CD14-positive monocyte (primary cell): ENCODE data around the gene HNF4A. TPM values are rescaled to one million over a fixed set of nuclear protein-coding genes. Genes with fewer than 3 reads are reported as not detected.

Source experiments
- DNase-seq, 3 donors: peaks; one replicate each; pipeline ENCODE4 v3.0.0-alpha.2; 2011 to 2022
- H2AFZ ChIP-seq: 2 replicates; pipeline ENCODE4 v1.6.0; 2012; ENCODE audit warnings: mild to moderate bottlenecking, low read depth, low read length, inconsistent platforms; ENCODE audit not compliant: insufficient read depth, poor library complexity, severe bottlenecking
- H3K27ac ChIP-seq, 2 donors: 1 replicate in 1 of 2; 2 replicates in 1 of 2; pipeline ENCODE4 v1.5.1; 2012 to 2013; ENCODE audit warnings: low read length in 2 of 2, control low read depth in 1 of 2, inconsistent platforms in 1 of 2, low read depth in 1 of 2, mild to moderate bottlenecking in 1 of 2
- H3K27me3 ChIP-seq, 2 donors: one replicate each; pipeline versions ENCODE4 v1.6.0 to v1.6.1; 2011 to 2013; ENCODE audit warnings: low read length in 2 of 2; ENCODE audit not compliant: control insufficient read depth in 2 of 2, insufficient read depth in 2 of 2
- H3K36me3 ChIP-seq, 2 donors: replicated peaks in 1 of 2; 1 replicate in 1 of 2; 2 replicates in 1 of 2; pipeline versions ENCODE4 v1.5.1 to v1.6.1; 2012 to 2013; ENCODE audit warnings: low read length in 2 of 2, control low read depth in 1 of 2, inconsistent platforms in 1 of 2, mild to moderate bottlenecking in 1 of 2; ENCODE audit not compliant: insufficient read depth in 2 of 2, control insufficient read depth in 1 of 2
- H3K4me1 ChIP-seq, 2 donors: 1 replicate in 1 of 2; 2 replicates in 1 of 2; pipeline versions ENCODE4 v1.5.1 to v1.6.1; 2012 to 2013; ENCODE audit warnings: low read length in 2 of 2, control low read depth in 1 of 2, inconsistent platforms in 1 of 2, mild to moderate bottlenecking in 1 of 2, moderate library complexity in 1 of 2; ENCODE audit not compliant: insufficient read depth in 2 of 2, control insufficient read depth in 1 of 2
- H3K4me2 ChIP-seq: replicated peaks from 2 replicates; pipeline ENCODE3; 2012; ENCODE audit warnings: low read length, moderate library complexity, mild to moderate bottlenecking; ENCODE audit not compliant: poor library complexity, severe bottlenecking; ENCODE audit errors: extremely low read depth
- H3K4me3 ChIP-seq, 3 experiments: fragments of 200-600 bp in 1 of 3; sonication (generic) in 1 of 3; replicated peaks in 1 of 3; 1 replicate in 2 of 3; 2 replicates in 1 of 3; pipeline ENCODE4 v1.5.1; 2011 to 2013; ENCODE audit warnings: low read length in 3 of 3, mild to moderate bottlenecking in 3 of 3, control low read depth in 2 of 3, low read depth in 2 of 3, inconsistent platforms in 1 of 3, moderate library complexity in 1 of 3
- H3K79me2 ChIP-seq: 2 replicates; pipeline ENCODE4 v1.6.0; 2012; ENCODE audit warnings: mild to moderate bottlenecking, control low read depth, inconsistent platforms, low read length, moderate library complexity; ENCODE audit not compliant: insufficient read depth
- H3K9ac ChIP-seq: 2 replicates; pipeline ENCODE4 v1.6.0; 2017; ENCODE audit warnings: low read length, mild to moderate bottlenecking; ENCODE audit not compliant: insufficient read depth, poor library complexity, severe bottlenecking
- H3K9me3 ChIP-seq, 2 donors: replicated peaks in 1 of 2; 1 replicate in 1 of 2; 2 replicates in 1 of 2; pipeline versions ENCODE4 v1.5.1 to v1.6.1; 2012 to 2013; ENCODE audit warnings: low read length in 2 of 2, control low read depth in 1 of 2; ENCODE audit not compliant: control insufficient read depth in 1 of 2, insufficient read depth in 1 of 2
- H4K20me1 ChIP-seq: 2 replicates; pipeline ENCODE4 v1.6.0; 2012; ENCODE audit warnings: mild to moderate bottlenecking, low read length, control low read depth, moderate library complexity; ENCODE audit not compliant: insufficient read depth
- H3K27ac Mint-ChIP-seq, 7 donors: one replicate each; pipeline ENCODE4 v1.8.0; 2020; ENCODE audit warnings: mild to moderate bottlenecking in 7 of 7, mixed read lengths in 7 of 7, moderate library complexity in 6 of 7, inconsistent platforms in 2 of 7
- H3K27me3 Mint-ChIP-seq, 3 donors: one replicate each; pipeline ENCODE4 v1.8.0; 2021 to 2022; ENCODE audit warnings: low read depth in 3 of 3, mild to moderate bottlenecking in 3 of 3, mixed read lengths in 3 of 3, moderate library complexity in 3 of 3, inconsistent platforms in 1 of 3
- H3K36me3 Mint-ChIP-seq, 2 donors: one replicate each; pipeline ENCODE4 v1.8.0; 2020; ENCODE audit warnings: mixed read lengths in 2 of 2, inconsistent platforms in 1 of 2, mild to moderate bottlenecking in 1 of 2
- H3K4me1 Mint-ChIP-seq: one replicate; pipeline ENCODE4 v1.8.0; 2020; ENCODE audit warnings: mild to moderate bottlenecking, mixed read lengths
- H3K4me3 Mint-ChIP-seq, 2 donors: one replicate each; pipeline ENCODE4 v1.8.0; 2020; ENCODE audit warnings: mild to moderate bottlenecking in 2 of 2, mixed read lengths in 2 of 2, moderate library complexity in 1 of 2
- H3K9me3 Mint-ChIP-seq, 7 donors: one replicate each; pipeline ENCODE4 v1.8.0; 2020 to 2022; ENCODE audit warnings: mixed read lengths in 7 of 7, mild to moderate bottlenecking in 6 of 7, moderate library complexity in 6 of 7, inconsistent platforms in 2 of 7
- CTCF ChIP-seq: fragments of 200-600 bp; IDR thresholded peaks from one replicate; pipeline ENCODE4 v1.8.0; 2022; ENCODE audit warnings: antibody characterized with exemption, mild to moderate bottlenecking
- WGBS: methylation state at CpG from one replicate; pipeline ENCODE4 v1.1.5; 2013; ENCODE audit warnings: missing lambda C conversion rate; ENCODE audit not compliant: insufficient coverage; 5-methylcytosine and 5-hydroxymethylcytosine counted together
- intact Hi-C, 2 donors: fragments of 100-400 bp; cut with micrococcal nuclease; formaldehyde crosslinking; loops; one replicate each; pipeline versions ENCODE4 v1.15.0 to v1.15.1; 2023
- polyA plus RNA-seq, 3 donors: library from polyadenylated mRNA; depleted of rRNA in 1 of 3; unstranded in 2 of 3; stranded (reverse) in 1 of 3; fragments of 300-500 nt in 2 of 3; fragments of >200 nt in 1 of 3; fragmentation: Illumina TruSeq in 2 of 3; gene quantifications; 1 replicate in 2 of 3; 2 replicates in 1 of 3; pipeline ENCODE4 v1.2.3, GENCODE V29; 2012 to 2021

Gene HNF4A
- polyA plus RNA-seq, 3 donors, result not detected

GRCh38 chr20:44468044-44468782 is 112.7 kb downstream of the HNF4A start:
- WGBS, result 92% methylated on average over 4 of the region's 8 CpGs
- Histone ChIP-seq H3K9me3 (no peaks in the 10 kb centered on the region), H3K79me2 (no peaks in the 10 kb centered on the region), H2AFZ (no peak overlapping the region), H3K4me1 (no peaks in the 10 kb centered on the region), H3K27ac (no peak overlapping the region), H3K4me3 (no peak overlapping the region), H4K20me1 (no peaks in the 10 kb centered on the region), H3K36me3 (no peaks in the 10 kb centered on the region), H3K9ac (no peak overlapping the region), H3K27me3 (no peaks in the 10 kb centered on the region), H3K4me2 (no peak overlapping the region)
- Mint-ChIP-seq H3K4me3 (no peak overlapping the region), H3K4me1 (no peaks in the 10 kb centered on the region), H3K27ac (no peak overlapping the region), H3K36me3 (no peaks in the 10 kb centered on the region), H3K9me3 (no peaks in the 10 kb centered on the region), H3K27me3 (peaks cover 0 to 5% (median 0%) of the 10 kb centered on the region in 3 donors)
- no peak for DNase-seq
- intact Hi-C loops, result loop anchor here in 1 of 2 donors (10.0 kb wide), 1 partner anchor 83 kb away; no protein-coding TSS in a partner anchor
- no peak for TF ChIP-seq CTCF

- H2AFZ ChIP-seq, result no peak overlapping the region
- intact Hi-C loops, result no loop called here
- no peak for TF ChIP-seq CTCF
- H3K36me3 ChIP-seq, result no peaks in the 10 kb centered on the region
- no peaks in the 10 kb centered on the region for H3K27me3 ChIP-seq
- no peaks in the 10 kb centered on the region for H4K20me1 ChIP-seq
- Mint-ChIP-seq H3K9me3 (no peaks in the 10 kb centered on the region), H3K36me3 (no peaks in the 10 kb centered on the region), H3K27me3 (peaks cover 0 to 3% (median 2%) of the 10 kb centered on the region in 3 donors), H3K27ac (no peak overlapping the region), H3K4me1 (peaks cover 5% of the 10 kb centered on the region), H3K4me3 (no peak overlapping the region)
- no peak overlapping the region for H3K4me2 ChIP-seq
- H3K9me3 ChIP-seq, result no peaks in the 10 kb centered on the region
- H3K27ac ChIP-seq, result no peak overlapping the region
- no peak overlapping the region for H3K9ac ChIP-seq
- H3K4me1 ChIP-seq, result peaks cover 3% of the 10 kb centered on the region in 2 donors
- H3K79me2 ChIP-seq, result no peaks in the 10 kb centered on the region
- H3K4me3 ChIP-seq, result no peak overlapping the region
- 81% methylated on average over 4 of the region's 5 CpGs for WGBS
- no peak for DNase-seq
Measured at GRCh38 chr20:44470327-44470726, 114.8 kb downstream of the HNF4A start.
